Osteocyte (in vitro differentiated cells): Measurements from ENCODE around the gene ISL1. TPM values are rescaled to one million over a fixed set of nuclear protein-coding genes. Genes with fewer than 3 reads are reported as not detected.

ENCODE experiments used
- DNase-seq: peaks from one replicate; pipeline ENCODE4 v3.0.0; 2021; ENCODE audit warnings: mixed read lengths; ENCODE audit not compliant: unreplicated experiment; ENCODE audit errors: extremely low spot score
- H3K27ac Mint-ChIP-seq: one replicate; pipeline ENCODE4 v1.8.0; 2021; ENCODE audit warnings: mild to moderate bottlenecking, mixed read lengths; ENCODE audit not compliant: unreplicated experiment
- H3K27me3 Mint-ChIP-seq: one replicate; pipeline ENCODE4 v1.8.0; 2021; ENCODE audit warnings: mixed read lengths; ENCODE audit not compliant: unreplicated experiment
- H3K36me3 Mint-ChIP-seq: one replicate; pipeline ENCODE4 v1.8.0; 2021; ENCODE audit warnings: mixed read lengths; ENCODE audit not compliant: unreplicated experiment
- H3K4me1 Mint-ChIP-seq: one replicate; pipeline ENCODE4 v1.8.0; 2021; ENCODE audit warnings: mixed read lengths; ENCODE audit not compliant: unreplicated experiment
- H3K4me3 Mint-ChIP-seq: one replicate; pipeline ENCODE4 v1.8.0; 2021; ENCODE audit warnings: mild to moderate bottlenecking, moderate library complexity, mixed read lengths; ENCODE audit not compliant: unreplicated experiment
- H3K9me3 Mint-ChIP-seq: one replicate; pipeline ENCODE4 v1.8.0; 2021; ENCODE audit warnings: mixed read lengths; ENCODE audit not compliant: unreplicated experiment
- long read RNA-seq: library from polyadenylated mRNA; unstranded; transcript quantifications from one replicate; pipeline ENCODE4 v2.0.0, GENCODE V29; 2021
- total RNA-seq: library from RNA; stranded (reverse); gene quantifications from 2 replicates; pipeline ENCODE4 v1.2.1, GENCODE V29; 2021
- TF ChIP-seq, protein P1 (sequence below): fragments of 200-600 bp; sonication (generic); IDR thresholded peaks from 2 replicates; pipeline ENCODE4 v1.5.0; 2021; ENCODE audit warnings: antibody characterized with exemption, mild to moderate bottlenecking, moderate library complexity

The ISL1 gene
- not detected in 2 replicates for total RNA-seq
- long read RNA-seq: 0 reads

- H3K27me3 Mint-ChIP-seq: peaks cover 98% of the 10 kb centered on the region
- peaks cover 34% of the 10 kb centered on the region for H3K4me1 Mint-ChIP-seq
- no peaks in the 10 kb centered on the region for H3K36me3 Mint-ChIP-seq
- H3K27ac Mint-ChIP-seq: no peak within 1 kb of the TSS
- peak within 1 kb of the TSS; percentile 79 for H3K4me3 Mint-ChIP-seq
- no peak for DNase-seq
- TF ChIP-seq, protein P1, sequence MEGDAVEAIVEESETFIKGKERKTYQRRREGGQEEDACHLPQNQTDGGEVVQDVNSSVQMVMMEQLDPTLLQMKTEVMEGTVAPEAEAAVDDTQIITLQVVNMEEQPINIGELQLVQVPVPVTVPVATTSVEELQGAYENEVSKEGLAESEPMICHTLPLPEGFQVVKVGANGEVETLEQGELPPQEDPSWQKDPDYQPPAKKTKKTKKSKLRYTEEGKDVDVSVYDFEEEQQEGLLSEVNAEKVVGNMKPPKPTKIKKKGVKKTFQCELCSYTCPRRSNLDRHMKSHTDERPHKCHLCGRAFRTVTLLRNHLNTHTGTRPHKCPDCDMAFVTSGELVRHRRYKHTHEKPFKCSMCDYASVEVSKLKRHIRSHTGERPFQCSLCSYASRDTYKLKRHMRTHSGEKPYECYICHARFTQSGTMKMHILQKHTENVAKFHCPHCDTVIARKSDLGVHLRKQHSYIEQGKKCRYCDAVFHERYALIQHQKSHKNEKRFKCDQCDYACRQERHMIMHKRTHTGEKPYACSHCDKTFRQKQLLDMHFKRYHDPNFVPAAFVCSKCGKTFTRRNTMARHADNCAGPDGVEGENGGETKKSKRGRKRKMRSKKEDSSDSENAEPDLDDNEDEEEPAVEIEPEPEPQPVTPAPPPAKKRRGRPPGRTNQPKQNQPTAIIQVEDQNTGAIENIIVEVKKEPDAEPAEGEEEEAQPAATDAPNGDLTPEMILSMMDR: no peak
- H3K9me3 Mint-ChIP-seq: no peaks in the 10 kb centered on the region
Observed at GRCh38 chr5:51383131-51384121, at the start of gene ISL1. ISL1 (plus strand) TSS chr5:51383448; CDS start chr5:51383672, 224 bp downstream.

GRCh38 chr5:51336878-51337277 is 46.4 kb upstream of the ISL1 start:
- no peak for DNase-seq
- H3K27me3 Mint-ChIP-seq: no peaks in the 10 kb centered on the region
- H3K4me1 Mint-ChIP-seq: no peaks in the 10 kb centered on the region
- TF ChIP-seq, protein P1: no peak
- peaks cover 12% of the 10 kb centered on the region for H3K9me3 Mint-ChIP-seq
- no peaks in the 10 kb centered on the region for H3K36me3 Mint-ChIP-seq
- H3K4me3 Mint-ChIP-seq: no peak overlapping the region
- no peak overlapping the region for H3K27ac Mint-ChIP-seq

DNA sequence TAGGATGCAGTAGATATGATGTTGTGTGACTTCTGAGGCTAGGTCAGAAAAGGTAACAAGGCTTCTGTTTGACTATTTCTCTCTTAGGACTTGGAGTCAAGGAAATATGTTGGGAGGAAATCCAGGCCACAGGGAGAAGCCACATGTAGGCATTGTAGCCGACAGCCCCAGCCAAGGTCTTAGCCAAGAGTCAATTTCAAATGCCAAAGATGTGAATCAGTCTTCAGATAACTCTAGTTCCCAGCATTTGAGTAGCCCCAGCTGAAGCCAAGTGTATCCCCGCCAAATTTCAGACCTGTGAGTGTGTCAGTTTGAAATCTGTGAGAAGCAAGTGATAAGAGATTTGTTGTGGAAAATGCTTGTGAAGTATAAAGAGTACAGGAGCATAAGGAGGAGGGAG is 38.1 kb upstream of the ISL1 start:
- TF ChIP-seq, protein P1: no peak
- H3K4me3 Mint-ChIP-seq: no peak overlapping the region
- no peaks in the 10 kb centered on the region for H3K36me3 Mint-ChIP-seq
- no peak for DNase-seq
- no peak overlapping the region for H3K27ac Mint-ChIP-seq
- H3K4me1 Mint-ChIP-seq: no peaks in the 10 kb centered on the region
- peaks cover 20% of the 10 kb centered on the region for H3K9me3 Mint-ChIP-seq
- no peaks in the 10 kb centered on the region for H3K27me3 Mint-ChIP-seq

DNA sequence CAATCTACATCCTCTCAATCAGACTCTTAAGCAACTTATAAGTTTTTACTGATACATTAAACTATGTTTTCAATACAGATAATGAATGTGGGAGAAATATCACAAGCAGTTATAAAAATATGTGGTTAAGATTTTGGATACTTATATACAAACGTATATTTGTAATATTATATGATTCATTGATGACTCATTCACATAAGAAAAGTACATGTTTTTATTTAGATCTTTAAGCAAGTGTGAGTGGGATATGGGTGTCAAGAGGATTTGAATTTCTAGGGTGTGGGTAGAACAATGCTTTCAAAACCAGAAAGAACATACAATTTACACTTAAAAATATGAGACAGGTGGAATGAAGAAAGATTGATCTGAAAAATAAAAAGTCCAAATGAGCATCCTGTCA is 36.1 kb upstream of the ISL1 start:
- Mint-ChIP-seq H3K36me3 (no peaks in the 10 kb centered on the region), H3K9me3 (peaks cover 28% of the 10 kb centered on the region), H3K4me1 (no peaks in the 10 kb centered on the region), H3K27ac (no peak overlapping the region), H3K27me3 (no peaks in the 10 kb centered on the region), H3K4me3 (no peak overlapping the region)
- TF ChIP-seq, protein P1: no peak
- DNase-seq: no peak

DNA sequence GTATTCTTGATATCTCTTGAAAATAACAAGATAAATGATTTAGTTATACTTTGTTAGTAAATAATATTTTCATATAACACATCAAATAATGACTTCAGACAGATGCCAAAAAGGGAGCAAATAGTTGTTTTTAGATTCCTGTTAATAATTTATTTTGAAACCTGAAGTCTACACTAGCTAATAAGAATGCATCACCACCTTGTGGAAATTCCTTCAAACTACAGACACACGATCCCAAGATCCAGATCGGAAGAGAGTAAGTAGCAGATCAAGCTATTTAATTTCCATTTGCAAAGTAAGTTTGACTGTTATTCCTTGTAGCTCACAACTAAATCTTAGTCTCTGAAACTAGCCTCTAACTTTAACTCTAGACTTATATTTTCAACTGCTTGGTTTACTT is 35.5 kb upstream of the ISL1 start:
- TF ChIP-seq, protein P1: no peak
- Mint-ChIP-seq H3K4me1 (no peaks in the 10 kb centered on the region), H3K4me3 (no peak overlapping the region), H3K36me3 (no peaks in the 10 kb centered on the region), H3K9me3 (peaks cover 28% of the 10 kb centered on the region), H3K27ac (no peak overlapping the region), H3K27me3 (no peaks in the 10 kb centered on the region)
- no peak for DNase-seq
